Tibial artery (tissue), 4 donors: ENCODE data around the gene LCE3D.
"Not testable (repeated sequence)": the region's sequence is repeated elsewhere in the genome, so short reads cannot be mapped to it uniquely, and the experiment has no call there.

Source experiments
- DNase-seq, 2 donors: peaks; one replicate each; pipeline ENCODE4 v3.0.0-alpha.2; 2019
- H3K27ac ChIP-seq, 2 donors: fragments of 200-600 bp; sonication (generic) in 1 of 2; 1 replicate in 1 of 2; 2 replicates in 1 of 2; pipeline ENCODE4 v1.5.1; 2018 to 2019; ENCODE audit warnings: mild to moderate bottlenecking in 1 of 2
- H3K27me3 ChIP-seq, 2 donors: fragments of 200-600 bp; sonication (generic) in 1 of 2; one replicate each; pipeline versions ENCODE4 v1.5.1 to v1.6.0; 2016 to 2019
- H3K36me3 ChIP-seq, 3 donors: fragments of 200-600 bp; sonication (generic) in 2 of 3; one replicate each; pipeline ENCODE4 v1.5.1; 2016 to 2019; ENCODE audit warnings: mild to moderate bottlenecking in 2 of 3
- H3K4me1 ChIP-seq, 4 donors: fragments of 200-600 bp; sonication (generic) in 2 of 4; 1 replicate in 3 of 4; 2 replicates in 1 of 4; pipeline ENCODE4 v1.5.1; 2016 to 2019
- H3K4me3 ChIP-seq, 2 donors: fragments of 200-600 bp; sonication (generic) in 1 of 2; 1 replicate in 1 of 2; 2 replicates in 1 of 2; pipeline ENCODE4 v1.5.1; 2018 to 2019; ENCODE audit warnings: mild to moderate bottlenecking in 2 of 2
- H3K9me3 ChIP-seq, 3 donors: fragments of 200-600 bp; sonication (generic) in 1 of 3; one replicate each; pipeline ENCODE4 v1.5.1; 2016 to 2019
- intact Hi-C: fragments of 100-400 bp; cut with DNase I; formaldehyde crosslinking; loops from one replicate; pipeline ENCODE4 v1.15.0; 2023; ENCODE audit warnings: low total_unique reads
- TF ChIP-seq, protein P1 (sequence below), 2 experiments: fragments of 200-600 bp in 1 of 2; fragments of 450-650 bp in 1 of 2; IDR thresholded peaks; one replicate each; pipeline ENCODE4 v1.5.1; 2017 to 2019; ENCODE audit warnings: antibody characterized with exemption in 2 of 2, mild to moderate bottlenecking in 1 of 2, moderate library complexity in 1 of 2

LCE3D gene

DNA sequence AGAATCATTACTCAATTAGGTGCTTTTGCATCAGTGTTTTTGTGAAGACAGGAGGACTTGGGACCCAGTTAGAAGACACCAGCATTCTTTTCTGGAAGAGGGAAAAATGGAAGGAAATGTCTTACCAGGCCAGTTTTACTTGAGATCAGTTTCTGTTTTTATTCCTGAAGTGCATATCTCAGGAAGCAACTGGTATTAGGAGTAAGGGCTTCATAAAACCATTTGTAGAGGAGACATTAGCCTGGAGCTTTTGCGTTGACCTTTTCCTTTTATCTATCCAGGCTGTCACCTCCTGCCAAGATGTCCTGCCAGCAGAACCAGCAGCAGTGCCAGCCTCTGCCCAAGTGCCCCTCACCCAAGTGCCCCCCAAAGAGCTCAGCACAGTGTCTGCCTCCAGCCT is 33.2 kb upstream of the LCE3D start, which contains the start of gene LCE3B:
TSS of gene LCE3B (plus strand) at position 301 of the 400 bp plus-strand sequence. CDS start at position 301, 0 bp downstream.
- H3K27me3 ChIP-seq, result no peaks in the 10 kb centered on the region
- H3K27ac ChIP-seq, result no peak within 1 kb of the TSS
- no peaks in the 10 kb centered on the region for H3K4me1 ChIP-seq
- DNase-seq, result no peak
- intact Hi-C loops, result no loop called here
- peaks cover 0 to 2% (median 0%) of the 10 kb centered on the region in 3 donors for H3K9me3 ChIP-seq
- TF ChIP-seq, protein P1, sequence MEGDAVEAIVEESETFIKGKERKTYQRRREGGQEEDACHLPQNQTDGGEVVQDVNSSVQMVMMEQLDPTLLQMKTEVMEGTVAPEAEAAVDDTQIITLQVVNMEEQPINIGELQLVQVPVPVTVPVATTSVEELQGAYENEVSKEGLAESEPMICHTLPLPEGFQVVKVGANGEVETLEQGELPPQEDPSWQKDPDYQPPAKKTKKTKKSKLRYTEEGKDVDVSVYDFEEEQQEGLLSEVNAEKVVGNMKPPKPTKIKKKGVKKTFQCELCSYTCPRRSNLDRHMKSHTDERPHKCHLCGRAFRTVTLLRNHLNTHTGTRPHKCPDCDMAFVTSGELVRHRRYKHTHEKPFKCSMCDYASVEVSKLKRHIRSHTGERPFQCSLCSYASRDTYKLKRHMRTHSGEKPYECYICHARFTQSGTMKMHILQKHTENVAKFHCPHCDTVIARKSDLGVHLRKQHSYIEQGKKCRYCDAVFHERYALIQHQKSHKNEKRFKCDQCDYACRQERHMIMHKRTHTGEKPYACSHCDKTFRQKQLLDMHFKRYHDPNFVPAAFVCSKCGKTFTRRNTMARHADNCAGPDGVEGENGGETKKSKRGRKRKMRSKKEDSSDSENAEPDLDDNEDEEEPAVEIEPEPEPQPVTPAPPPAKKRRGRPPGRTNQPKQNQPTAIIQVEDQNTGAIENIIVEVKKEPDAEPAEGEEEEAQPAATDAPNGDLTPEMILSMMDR (IDR thresholded peaks at IDR 0.05), result no peak
- H3K4me3 ChIP-seq, result no peak within 1 kb of the TSS
- H3K36me3 ChIP-seq, result no peaks in the 10 kb centered on the region

DNA sequence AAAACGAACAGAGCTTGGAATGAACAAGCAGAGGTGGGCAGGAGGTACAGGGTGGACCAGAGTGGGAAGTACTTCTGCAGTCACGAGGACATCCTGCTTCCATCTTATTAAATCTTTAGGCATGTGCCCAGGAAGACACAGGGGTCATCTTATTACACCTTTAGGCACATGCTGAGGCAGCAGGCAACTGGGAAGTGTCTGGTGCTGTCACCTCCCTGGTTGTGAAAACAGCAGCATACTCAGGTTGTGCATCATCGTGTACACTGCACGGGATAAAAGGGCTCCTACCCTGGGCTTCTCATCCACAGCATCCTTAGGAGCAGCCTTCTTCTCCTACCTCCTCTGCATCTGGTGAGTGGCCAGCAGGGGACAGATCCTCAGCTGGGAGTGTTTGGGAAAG is 19.6 kb upstream of the LCE3D start, which contains the start of gene LCE3C:
TSS of gene LCE3C (plus strand) at position 301 of the 400 bp plus-strand sequence. CDS start 498 bp downstream, outside the sequence.
- TF ChIP-seq, protein P1 (IDR thresholded peaks at IDR 0.05), result no peak
- H3K4me1 ChIP-seq, result no peaks in the 10 kb centered on the region
- H3K4me3 ChIP-seq, result no peak within 1 kb of the TSS
- DNase-seq, result no peak
- H3K9me3 ChIP-seq, result no peaks in the 10 kb centered on the region
- no peaks in the 10 kb centered on the region for H3K36me3 ChIP-seq
- no peaks in the 10 kb centered on the region for H3K27me3 ChIP-seq
- intact Hi-C loops, result no loop called here
- no peak within 1 kb of the TSS for H3K27ac ChIP-seq

DNA sequence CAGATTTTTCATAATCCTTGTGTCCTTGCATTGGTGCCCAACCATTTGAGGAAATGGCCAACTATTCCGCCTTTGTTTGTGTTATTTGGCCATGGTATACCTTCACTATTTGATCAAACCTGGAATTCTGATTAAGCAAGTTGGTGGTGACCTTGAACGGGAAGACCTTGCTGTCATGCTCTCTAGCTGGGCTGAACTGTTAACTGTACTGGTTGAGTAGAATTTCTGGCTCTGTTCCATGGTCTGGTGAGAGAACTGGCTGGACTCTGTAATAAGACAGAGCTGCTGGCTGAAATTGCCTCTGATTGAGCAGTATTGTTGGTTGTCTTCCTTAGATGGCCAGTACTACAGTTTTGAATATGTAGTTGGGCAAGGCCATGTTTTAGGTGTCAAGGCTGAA is 16.7 kb upstream of the LCE3D start:
- Histone ChIP-seq H3K4me3 (no peak overlapping the region), H3K4me1 (no peaks in the 10 kb centered on the region), H3K36me3 (no peaks in the 10 kb centered on the region), H3K27me3 (no peaks in the 10 kb centered on the region), H3K27ac (no peak overlapping the region), H3K9me3 (no peaks in the 10 kb centered on the region)
- DNase-seq, result no peak
- TF ChIP-seq, protein P1 (IDR thresholded peaks at IDR 0.05), result no peak
- intact Hi-C loops, result no loop called here

DNA sequence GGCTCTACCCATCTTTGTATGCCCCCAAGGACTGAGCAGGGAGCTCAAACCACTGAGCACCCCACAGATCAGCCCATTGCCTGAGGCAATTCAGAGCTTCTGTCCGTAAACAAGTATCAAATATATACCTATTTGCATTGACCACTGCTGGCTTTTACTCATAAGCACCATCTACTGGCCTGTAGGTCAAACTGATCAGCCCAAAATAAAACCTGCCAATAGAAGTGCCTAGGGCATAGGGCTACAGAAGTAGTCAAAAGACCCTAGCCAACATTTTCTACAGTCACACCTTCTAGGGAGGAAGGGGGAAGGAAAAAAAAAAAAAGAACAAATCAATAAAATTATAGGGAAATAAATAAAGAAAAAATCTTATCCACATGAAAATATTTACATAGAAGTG is 5.3 kb upstream of the LCE3D start:
- Histone ChIP-seq H3K27ac (no peak overlapping the region), H3K9me3 (no peaks in the 10 kb centered on the region), H3K36me3 (no peaks in the 10 kb centered on the region), H3K4me3 (no peak overlapping the region), H3K4me1 (no peaks in the 10 kb centered on the region), H3K27me3 (no peaks in the 10 kb centered on the region)
- TF ChIP-seq, protein P1 (IDR thresholded peaks at IDR 0.05), result no peak
- intact Hi-C loops, result no loop called here
- no peak for DNase-seq

DNA sequence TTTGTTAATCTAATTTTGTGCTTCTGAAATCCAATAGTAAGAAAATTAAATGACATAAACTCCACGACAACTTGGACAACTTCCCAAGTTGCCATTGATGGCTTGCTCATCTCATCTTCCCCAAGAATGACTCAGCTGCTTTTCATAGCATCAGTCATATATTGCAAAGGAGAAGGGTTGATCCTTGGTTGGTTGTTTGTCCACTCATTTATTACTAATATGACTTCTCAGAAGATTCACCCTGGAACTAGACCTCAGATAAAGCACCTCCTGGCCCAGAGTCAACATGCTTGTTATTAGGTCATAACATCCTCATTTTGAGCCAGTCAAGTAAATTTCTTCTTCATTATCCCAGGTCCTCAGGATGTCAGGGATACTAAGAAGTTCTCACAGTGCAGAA is 2.3 kb upstream of the LCE3D start:
- Histone ChIP-seq H3K36me3 (no peaks in the 10 kb centered on the region), H3K4me1 (no peaks in the 10 kb centered on the region), H3K27me3 (no peaks in the 10 kb centered on the region), H3K9me3 (no peaks in the 10 kb centered on the region), H3K27ac (no peak overlapping the region), H3K4me3 (no peak overlapping the region)
- no peak for DNase-seq
- intact Hi-C loops, result no loop called here
- TF ChIP-seq, protein P1 (IDR thresholded peaks at IDR 0.05), result no peak

DNA sequence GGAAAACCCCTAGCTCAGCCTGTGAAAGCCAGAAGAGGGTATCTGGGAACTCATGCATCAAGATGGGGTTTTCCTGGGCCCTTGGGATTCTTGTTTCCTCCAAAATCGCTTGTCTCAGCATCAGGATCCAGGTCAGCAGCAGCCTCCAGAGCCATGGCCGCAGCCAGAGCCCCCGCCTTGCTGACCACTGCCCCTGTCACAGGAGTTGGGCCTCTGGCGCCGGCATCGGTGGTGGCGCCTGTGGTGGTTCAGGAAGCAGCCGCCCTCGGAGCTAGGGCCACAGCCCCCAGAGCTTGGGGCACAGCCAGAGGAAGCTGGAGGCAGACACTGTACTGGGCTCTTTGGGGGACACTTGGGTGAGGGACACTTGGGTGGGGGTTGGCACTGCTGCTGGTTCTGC is 790 bp downstream of the LCE3D start:
- intact Hi-C loops, DNase-seq: not testable (repeated sequence)

More for the DNA sequence above, 790 bp downstream of the LCE3D start:
- not testable (repeated sequence) for H3K4me3 ChIP-seq, H3K27ac ChIP-seq, H3K27me3 ChIP-seq, H3K36me3 ChIP-seq, H3K9me3 ChIP-seq, H3K4me1 ChIP-seq
